ENCODE measurements around the gene JUN.

JUN gene

DNA sequence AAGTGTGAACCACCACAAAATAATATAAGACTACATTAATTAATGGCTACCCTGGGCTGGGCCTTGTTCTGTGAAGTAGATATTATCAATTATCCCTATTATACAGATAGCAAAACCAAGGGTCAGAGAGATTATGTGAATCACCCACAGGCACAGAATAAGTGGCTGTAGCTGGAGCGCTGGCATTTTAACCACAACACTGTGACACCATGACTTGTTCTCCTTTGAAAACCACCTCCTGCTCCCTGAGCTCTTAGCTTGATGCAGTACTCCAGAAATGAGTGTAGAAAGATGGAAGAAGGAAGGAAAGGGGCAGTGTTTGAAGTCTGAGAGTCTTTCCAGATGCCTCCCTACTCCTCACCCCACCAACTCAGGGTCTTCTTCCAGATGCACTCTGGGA, 29.5 kb upstream of the JUN start:
- TF ChIP-seq, protein P1, sequence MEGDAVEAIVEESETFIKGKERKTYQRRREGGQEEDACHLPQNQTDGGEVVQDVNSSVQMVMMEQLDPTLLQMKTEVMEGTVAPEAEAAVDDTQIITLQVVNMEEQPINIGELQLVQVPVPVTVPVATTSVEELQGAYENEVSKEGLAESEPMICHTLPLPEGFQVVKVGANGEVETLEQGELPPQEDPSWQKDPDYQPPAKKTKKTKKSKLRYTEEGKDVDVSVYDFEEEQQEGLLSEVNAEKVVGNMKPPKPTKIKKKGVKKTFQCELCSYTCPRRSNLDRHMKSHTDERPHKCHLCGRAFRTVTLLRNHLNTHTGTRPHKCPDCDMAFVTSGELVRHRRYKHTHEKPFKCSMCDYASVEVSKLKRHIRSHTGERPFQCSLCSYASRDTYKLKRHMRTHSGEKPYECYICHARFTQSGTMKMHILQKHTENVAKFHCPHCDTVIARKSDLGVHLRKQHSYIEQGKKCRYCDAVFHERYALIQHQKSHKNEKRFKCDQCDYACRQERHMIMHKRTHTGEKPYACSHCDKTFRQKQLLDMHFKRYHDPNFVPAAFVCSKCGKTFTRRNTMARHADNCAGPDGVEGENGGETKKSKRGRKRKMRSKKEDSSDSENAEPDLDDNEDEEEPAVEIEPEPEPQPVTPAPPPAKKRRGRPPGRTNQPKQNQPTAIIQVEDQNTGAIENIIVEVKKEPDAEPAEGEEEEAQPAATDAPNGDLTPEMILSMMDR (IDR thresholded peaks at IDR 0.05; ENCODE audit: low read depth, low read length), result no peak
- H3K27ac ChIP-seq, result no peak overlapping the region
- no peaks in the 10 kb centered on the region for H3K27me3 ChIP-seq (ENCODE audit: insufficient read depth, low read depth, severe bottlenecking)
- no peaks in the 10 kb centered on the region for H3K9me3 ChIP-seq (ENCODE audit: severe bottlenecking)
- no peak overlapping the region for H3K4me3 ChIP-seq (ENCODE audit: low read depth, low read length)
- H3K36me3 ChIP-seq, result no peaks in the 10 kb centered on the region
- no peak for DNase-seq

- Histone ChIP-seq H3K27ac (no peak overlapping the region), H3K9me3 (ENCODE audit: severe bottlenecking) (no peaks in the 10 kb centered on the region), H3K27me3 (ENCODE audit: insufficient read depth, low read depth, severe bottlenecking) (no peaks in the 10 kb centered on the region), H3K4me3 (ENCODE audit: low read depth, low read length) (no peak overlapping the region), H3K36me3 (no peaks in the 10 kb centered on the region)
- no peak for DNase-seq
- TF ChIP-seq, protein P1 (IDR thresholded peaks at IDR 0.05; ENCODE audit: low read depth, low read length), result no peak
Measured at GRCh38 chr1:58812926-58813325, 29.1 kb upstream of the JUN start.

DNA sequence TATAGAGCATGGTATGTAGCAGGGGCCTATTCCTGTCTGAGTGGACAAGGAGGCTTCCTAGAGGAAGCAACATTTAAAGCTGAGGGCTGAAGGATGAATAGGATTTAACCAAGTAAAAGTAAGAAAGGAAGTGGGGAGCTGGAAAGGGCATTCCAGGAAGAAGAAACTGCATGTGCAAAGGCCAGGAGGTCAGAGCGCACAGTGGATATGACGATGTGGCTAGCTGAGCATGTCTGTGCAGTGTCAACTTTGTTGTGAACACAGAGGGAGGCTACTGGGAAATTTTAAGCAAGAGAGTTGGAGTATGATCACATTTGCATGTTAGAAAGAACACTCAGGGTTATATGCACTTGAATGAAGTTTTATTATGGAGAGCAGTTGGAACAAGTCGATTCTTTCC, 28.6 kb upstream of the JUN start:
- Histone ChIP-seq H3K4me3 (ENCODE audit: low read depth, low read length) (no peak overlapping the region), H3K27me3 (ENCODE audit: insufficient read depth, low read depth, severe bottlenecking) (no peaks in the 10 kb centered on the region), H3K9me3 (ENCODE audit: severe bottlenecking) (no peaks in the 10 kb centered on the region), H3K36me3 (no peaks in the 10 kb centered on the region), H3K27ac (no peak overlapping the region)
- no peak for DNase-seq
- TF ChIP-seq, protein P1 (IDR thresholded peaks at IDR 0.05; ENCODE audit: low read depth, low read length), result no peak

DNA sequence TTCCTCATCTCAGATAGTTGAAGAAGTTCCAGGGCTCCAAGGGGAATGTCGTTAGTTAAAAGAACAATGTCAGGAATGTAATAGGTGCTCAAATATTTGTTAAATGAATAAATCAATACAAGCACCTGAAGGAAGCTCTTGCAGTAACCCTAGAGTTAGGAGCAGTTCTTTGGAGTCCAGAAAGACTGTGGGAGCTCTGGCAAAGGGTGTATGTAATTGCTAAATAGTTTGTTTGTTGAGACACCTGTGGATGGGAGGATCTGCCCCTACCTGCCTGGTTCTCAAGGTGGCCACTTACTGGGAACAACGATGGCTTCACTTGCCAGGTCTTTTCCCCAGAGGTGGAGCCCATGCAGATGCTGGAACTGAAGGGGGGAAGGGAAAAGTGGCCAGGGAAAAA, 27.5 kb upstream of the JUN start:
- no peaks in the 10 kb centered on the region for H3K27me3 ChIP-seq (ENCODE audit: insufficient read depth, low read depth, severe bottlenecking)
- no peak overlapping the region for H3K4me3 ChIP-seq (ENCODE audit: low read depth, low read length)
- TF ChIP-seq, protein P1 (IDR thresholded peaks at IDR 0.05; ENCODE audit: low read depth, low read length), result no peak
- DNase-seq, result no peak
- H3K9me3 ChIP-seq (ENCODE audit: severe bottlenecking), result no peaks in the 10 kb centered on the region
- H3K36me3 ChIP-seq, result no peaks in the 10 kb centered on the region
- no peak overlapping the region for H3K27ac ChIP-seq

GRCh38 chr1:58809325-58810010, 25.6 kb upstream of the JUN start:
- Histone ChIP-seq H3K27me3 (ENCODE audit: insufficient read depth, low read depth, severe bottlenecking) (no peaks in the 10 kb centered on the region), H3K27ac (no peak overlapping the region), H3K9me3 (ENCODE audit: severe bottlenecking) (no peaks in the 10 kb centered on the region), H3K36me3 (no peaks in the 10 kb centered on the region), H3K4me3 (ENCODE audit: low read depth, low read length) (no peak overlapping the region)
- TF ChIP-seq, protein P1 (IDR thresholded peaks at IDR 0.05; ENCODE audit: low read depth, low read length), result no peak
- DNase-seq, result no peak

DNA sequence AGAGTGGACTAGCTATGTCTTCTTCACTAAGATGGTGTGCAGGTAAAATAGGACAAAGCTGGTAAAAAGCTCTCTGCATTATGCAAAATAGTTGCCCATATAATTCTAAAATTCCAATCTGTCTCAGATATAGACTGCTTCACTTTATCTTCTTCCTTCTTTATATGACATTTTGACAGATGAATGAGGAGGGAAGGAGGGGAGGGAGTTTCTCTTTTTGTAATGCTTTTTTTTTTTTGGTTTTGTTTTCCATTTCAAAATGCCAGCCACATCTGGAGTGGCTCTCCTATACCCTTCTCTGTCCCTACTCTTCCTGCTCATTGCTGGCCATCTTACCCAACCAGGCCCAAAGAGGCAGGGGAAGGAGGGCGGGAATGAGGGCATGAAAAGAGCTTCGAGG, 24.2 kb upstream of the JUN start:
- no peak for DNase-seq
- TF ChIP-seq, protein P1 (IDR thresholded peaks at IDR 0.05; ENCODE audit: low read depth, low read length), result no peak
- Histone ChIP-seq H3K36me3 (no peaks in the 10 kb centered on the region), H3K27ac (no peak overlapping the region), H3K9me3 (ENCODE audit: severe bottlenecking) (no peaks in the 10 kb centered on the region), H3K4me3 (ENCODE audit: low read depth, low read length) (no peak overlapping the region), H3K27me3 (ENCODE audit: insufficient read depth, low read depth, severe bottlenecking) (no peaks in the 10 kb centered on the region)

All from WERI-Rb-1 (cell line).